Muscle layer of colon (tissue), 2 donors: ENCODE measurements around the gene ITPA.
A peak's percentile ranks its signal among the peaks of the same experiment; 100 is the strongest.
"Not testable (repeated sequence)": the region's sequence is repeated elsewhere in the genome, so short reads cannot be mapped to it uniquely, and the experiment has no call there.

Experiments
- H3K27ac ChIP-seq: one replicate; pipeline ENCODE4 v1.7.0; 2013; ENCODE audit warnings: low read depth, mild to moderate bottlenecking, low read length, moderate library complexity
- H3K27me3 ChIP-seq, 2 donors: one replicate each; pipeline ENCODE4 v1.7.0; 2013; ENCODE audit warnings: low read length in 2 of 2, mild to moderate bottlenecking in 2 of 2; ENCODE audit not compliant: insufficient read depth in 2 of 2, control insufficient read depth in 1 of 2
- H3K36me3 ChIP-seq: one replicate; pipeline ENCODE4 v1.7.0; 2013; ENCODE audit warnings: mild to moderate bottlenecking, low read length; ENCODE audit not compliant: insufficient read depth
- H3K4me1 ChIP-seq: one replicate; pipeline ENCODE4 v1.7.0; 2013; ENCODE audit warnings: mild to moderate bottlenecking, low read length; ENCODE audit not compliant: insufficient read depth
- H3K4me3 ChIP-seq, 2 donors: one replicate each; pipeline ENCODE4 v1.7.0; 2013; ENCODE audit warnings: low read length in 2 of 2, low read depth in 1 of 2, mild to moderate bottlenecking in 1 of 2, moderate library complexity in 1 of 2
- H3K9ac ChIP-seq: one replicate; pipeline ENCODE4 v1.7.0; 2013; ENCODE audit warnings: low read length
- H3K9me3 ChIP-seq: one replicate; pipeline ENCODE4 v1.7.0; 2013; ENCODE audit warnings: mild to moderate bottlenecking, low read length
- donor health status: abdominal sarcoma.
- donor health status: Adenocarcinoma of cecum.

ITPA gene

DNA sequence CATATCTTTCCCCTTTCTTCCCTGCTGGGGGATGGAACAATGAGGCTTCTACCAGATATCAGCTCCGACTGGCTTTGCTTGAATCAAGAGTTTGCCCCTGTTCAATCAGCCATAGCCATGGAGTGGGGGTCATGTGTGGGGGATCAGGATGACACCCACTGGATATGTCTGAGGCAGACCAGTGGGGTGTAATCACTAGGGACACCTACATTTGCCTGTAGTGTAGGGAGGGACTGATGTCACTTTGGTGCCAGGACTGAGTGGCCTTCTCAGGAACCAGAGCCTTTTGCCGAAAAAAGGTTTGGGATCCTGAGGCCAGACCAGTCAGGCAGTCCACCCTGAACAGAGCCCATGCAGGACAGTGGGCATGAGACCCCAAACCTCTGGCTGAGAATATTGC is 1.0 kb downstream of the ITPA start:
- H3K9me3 ChIP-seq: no peaks in the 10 kb centered on the region
- no peak overlapping the region for H3K27ac ChIP-seq
- peak overlapping the region; percentile 39 for H3K9ac ChIP-seq
- H3K36me3 ChIP-seq: peaks cover 6% of the 10 kb centered on the region
- peaks cover 15% of the 10 kb centered on the region for H3K4me1 ChIP-seq
- no peaks in the 10 kb centered on the region for H3K27me3 ChIP-seq
- H3K4me3 ChIP-seq: peak overlapping the region; percentile 76 to 95

DNA sequence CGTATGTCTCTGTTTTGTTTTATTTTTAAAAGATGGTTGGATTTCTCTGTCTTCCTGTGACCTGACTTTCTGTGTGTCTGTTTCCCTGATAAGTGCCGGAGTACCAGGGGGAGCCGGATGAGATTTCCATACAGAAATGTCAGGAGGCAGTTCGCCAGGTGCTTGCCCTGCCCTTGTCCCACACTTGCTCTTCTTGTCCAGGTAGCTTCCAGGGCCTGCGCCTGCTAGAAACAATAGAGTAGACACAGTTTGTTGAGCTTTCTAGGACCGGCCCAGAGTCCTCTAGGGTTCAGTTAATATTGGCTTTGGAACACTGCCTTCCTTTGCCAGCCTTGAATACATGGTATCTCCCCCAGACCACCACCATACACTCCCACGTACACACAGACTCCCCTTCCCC is 3.9 kb downstream of the ITPA start:
- H3K27ac ChIP-seq: no peak overlapping the region
- H3K36me3 ChIP-seq: peaks cover 6% of the 10 kb centered on the region
- peaks cover 15% of the 10 kb centered on the region for H3K4me1 ChIP-seq
- no peak overlapping the region for H3K9ac ChIP-seq
- no peak overlapping the region for H3K4me3 ChIP-seq
- no peaks in the 10 kb centered on the region for H3K9me3 ChIP-seq
- H3K27me3 ChIP-seq: no peaks in the 10 kb centered on the region

DNA sequence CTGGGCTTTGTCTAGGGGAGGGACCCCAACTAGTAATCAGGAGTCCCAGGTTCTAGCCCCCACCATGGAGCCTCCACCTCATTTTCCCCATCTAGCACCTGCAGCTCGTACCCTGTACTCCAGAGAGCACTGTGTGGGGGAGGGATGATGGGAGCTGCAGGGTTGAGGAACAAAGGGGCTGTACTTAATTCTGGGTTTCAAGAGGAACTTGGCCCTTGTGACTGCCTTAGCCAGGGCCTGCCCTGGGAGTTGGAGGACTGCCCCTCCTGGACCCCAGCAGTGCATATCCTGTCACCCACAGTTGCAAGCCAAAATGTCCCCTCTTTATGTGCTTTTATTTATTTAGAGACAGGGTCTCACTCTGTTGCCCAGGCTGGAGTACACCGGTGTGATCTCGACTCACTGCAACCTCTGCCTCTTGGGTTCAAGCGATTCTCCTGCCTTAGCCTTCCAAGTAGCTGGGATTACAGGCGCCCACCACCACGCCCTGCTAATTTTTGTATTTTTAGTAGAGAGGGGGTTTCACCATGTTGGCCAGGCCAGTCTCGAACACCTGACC is 6.1 kb downstream of the ITPA start:
- not testable (repeated sequence) for H3K4me1 ChIP-seq, H3K4me3 ChIP-seq, H3K9ac ChIP-seq, H3K9me3 ChIP-seq, H3K27ac ChIP-seq, H3K36me3 ChIP-seq, H3K27me3 ChIP-seq

DNA sequence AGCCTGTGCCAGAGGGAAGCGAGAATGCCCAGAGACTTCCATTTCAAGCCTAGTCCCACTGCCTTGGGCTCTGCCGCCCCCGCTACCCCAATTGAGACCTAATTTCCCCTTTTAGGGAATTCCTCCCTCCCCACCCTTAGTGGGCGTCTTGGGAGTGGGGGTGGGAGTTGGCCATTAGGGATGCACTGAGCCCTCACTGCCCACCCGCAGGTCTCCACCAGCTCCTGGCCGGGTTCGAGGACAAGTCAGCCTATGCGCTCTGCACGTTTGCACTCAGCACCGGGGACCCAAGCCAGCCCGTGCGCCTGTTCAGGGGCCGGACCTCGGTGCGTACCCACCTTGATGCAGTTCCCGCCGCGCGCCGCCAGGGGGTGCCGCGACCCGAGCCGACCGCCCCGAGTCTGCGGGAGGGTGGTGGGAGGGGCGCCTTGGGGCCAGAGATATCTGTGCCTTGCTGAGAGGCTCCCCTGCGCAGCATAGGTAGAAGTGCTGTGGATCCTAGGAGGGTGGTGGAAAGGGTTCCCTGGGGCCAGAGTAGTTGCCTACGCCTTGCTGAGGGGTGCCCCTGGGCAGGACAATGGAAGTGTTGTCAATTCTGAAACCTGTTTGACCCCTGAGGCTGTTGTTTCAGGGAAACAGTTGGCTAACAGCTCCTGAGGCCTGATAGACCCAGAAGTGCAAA is 9.2 kb downstream of the ITPA start:
- H3K27ac ChIP-seq: no peak overlapping the region
- no peaks in the 10 kb centered on the region for H3K4me1 ChIP-seq
- peaks cover 18% of the 10 kb centered on the region for H3K36me3 ChIP-seq
- H3K9me3 ChIP-seq: no peaks in the 10 kb centered on the region
- no peaks in the 10 kb centered on the region for H3K27me3 ChIP-seq
- no peak overlapping the region for H3K4me3 ChIP-seq
- no peak overlapping the region for H3K9ac ChIP-seq

DNA sequence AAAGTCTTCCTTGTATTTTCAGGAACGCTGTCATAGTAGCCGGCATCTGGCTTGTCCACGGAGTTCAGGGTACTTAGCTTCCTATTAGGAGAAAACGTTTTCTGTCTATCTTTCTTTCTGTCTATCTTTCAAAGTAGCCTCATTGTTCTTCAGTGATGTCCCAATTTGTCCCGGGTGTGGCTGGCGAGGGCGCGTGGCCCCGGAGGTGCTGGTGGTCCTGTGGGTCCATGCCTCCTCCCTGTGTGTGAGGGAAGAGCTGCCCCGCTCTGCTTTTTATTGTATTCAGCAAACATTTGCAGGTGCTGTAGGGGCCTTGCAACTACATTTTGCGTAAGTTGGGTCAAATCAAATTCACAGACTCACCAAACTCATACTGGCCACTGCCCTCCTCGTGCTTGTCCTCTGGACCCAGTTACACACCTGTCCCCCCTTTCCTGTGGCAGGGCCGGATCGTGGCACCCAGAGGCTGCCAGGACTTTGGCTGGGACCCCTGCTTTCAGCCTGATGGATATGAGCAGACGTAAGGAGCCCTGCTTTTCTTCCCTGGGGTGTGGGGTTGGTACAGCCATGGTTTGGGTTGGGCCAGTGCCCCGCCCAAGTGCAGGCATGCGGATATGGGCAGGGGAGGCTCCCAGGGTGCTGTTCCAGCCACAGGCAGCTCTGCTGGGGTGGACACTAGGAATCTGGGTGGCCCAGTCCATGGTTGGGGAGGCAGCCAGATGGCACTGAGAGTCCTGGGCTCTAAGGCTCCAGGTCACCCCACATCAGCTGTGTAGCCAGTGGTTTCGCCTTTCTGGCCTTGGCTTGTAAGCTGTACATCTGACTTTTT is 12.3 kb downstream of the ITPA start:
- Histone ChIP-seq H3K9me3 (no peaks in the 10 kb centered on the region), H3K27ac (no peak overlapping the region), H3K4me3 (no peak overlapping the region), H3K27me3 (no peaks in the 10 kb centered on the region), H3K36me3 (peaks cover 16% of the 10 kb centered on the region), H3K4me1 (no peaks in the 10 kb centered on the region), H3K9ac (no peak overlapping the region)

DNA sequence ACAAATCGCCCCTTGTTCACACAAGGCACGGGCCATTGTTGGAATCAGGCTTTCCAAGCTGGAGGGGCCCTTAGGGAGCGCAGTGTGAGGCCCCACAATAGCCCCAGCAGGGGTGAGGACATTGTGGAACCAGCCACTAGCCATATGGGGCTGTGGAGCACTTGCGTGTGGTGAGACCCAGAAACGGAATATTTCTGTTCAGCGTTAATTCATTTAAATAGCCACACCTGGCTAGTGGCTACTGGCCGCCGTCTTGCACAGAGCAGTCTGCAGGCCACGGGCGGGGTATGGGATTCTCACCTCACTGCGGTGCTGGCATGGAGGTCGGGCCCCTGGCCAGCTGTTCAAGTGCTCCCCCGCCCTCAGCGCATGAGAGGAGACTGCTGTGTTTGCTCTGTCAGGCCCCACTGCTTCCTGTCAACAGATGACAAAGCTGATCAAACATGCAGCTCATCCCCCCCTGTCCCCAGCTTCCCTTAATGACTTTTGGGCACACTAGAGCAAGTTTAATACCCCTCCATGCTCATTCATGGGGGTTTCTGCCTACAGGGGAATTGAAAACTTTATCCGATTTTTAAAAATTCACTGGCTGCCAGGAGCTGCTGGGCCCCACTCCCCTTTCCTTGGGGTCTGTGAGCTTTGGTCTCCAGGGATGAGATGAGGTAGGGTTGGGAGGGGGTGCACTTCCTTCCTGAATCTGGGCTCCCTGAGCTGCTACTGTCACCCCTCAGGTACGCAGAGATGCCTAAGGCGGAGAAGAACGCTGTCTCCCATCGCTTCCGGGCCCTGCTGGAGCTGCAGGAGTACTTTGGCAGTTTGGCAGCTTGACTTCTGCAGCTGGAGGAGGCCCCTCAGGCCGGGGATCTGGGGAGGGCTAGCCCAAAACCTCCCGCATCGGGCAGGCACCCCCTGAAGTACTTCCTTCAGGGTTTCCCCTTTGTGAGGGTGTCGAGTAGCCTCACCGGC is 13.6 kb downstream of the ITPA start:
- peaks cover 16% of the 10 kb centered on the region for H3K36me3 ChIP-seq

DNA sequence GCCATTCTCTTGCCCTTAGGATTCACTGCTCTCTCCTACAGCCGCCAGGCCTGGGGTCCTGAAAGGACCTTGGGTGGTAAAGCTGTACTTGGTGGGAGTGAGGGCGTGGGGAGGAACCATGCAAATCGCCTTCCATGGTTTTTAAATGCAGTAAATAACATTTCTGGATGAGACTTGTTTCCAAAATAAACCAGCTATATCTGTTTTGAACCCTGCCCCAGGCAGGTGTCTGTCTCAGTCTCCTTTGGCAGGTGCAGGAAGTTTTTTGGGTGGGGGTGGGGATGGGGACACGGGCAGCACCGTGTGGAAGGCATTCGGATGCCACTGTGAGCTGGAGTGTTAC is 14.3 kb downstream of the ITPA start:
- no peaks in the 10 kb centered on the region for H3K27me3 ChIP-seq
- H3K4me1 ChIP-seq: no peaks in the 10 kb centered on the region
- H3K9ac ChIP-seq: no peak overlapping the region
- H3K36me3 ChIP-seq: peaks cover 16% of the 10 kb centered on the region
- no peaks in the 10 kb centered on the region for H3K9me3 ChIP-seq
- H3K27ac ChIP-seq: no peak overlapping the region
- H3K4me3 ChIP-seq: no peak overlapping the region

More for the DNA sequence above, 13.6 kb downstream of the ITPA start:
- Histone ChIP-seq H3K27me3 (no peaks in the 10 kb centered on the region), H3K4me3 (no peak overlapping the region), H3K27ac (no peak overlapping the region), H3K9ac (no peak overlapping the region), H3K4me1 (no peaks in the 10 kb centered on the region), H3K9me3 (no peaks in the 10 kb centered on the region)

DNA sequence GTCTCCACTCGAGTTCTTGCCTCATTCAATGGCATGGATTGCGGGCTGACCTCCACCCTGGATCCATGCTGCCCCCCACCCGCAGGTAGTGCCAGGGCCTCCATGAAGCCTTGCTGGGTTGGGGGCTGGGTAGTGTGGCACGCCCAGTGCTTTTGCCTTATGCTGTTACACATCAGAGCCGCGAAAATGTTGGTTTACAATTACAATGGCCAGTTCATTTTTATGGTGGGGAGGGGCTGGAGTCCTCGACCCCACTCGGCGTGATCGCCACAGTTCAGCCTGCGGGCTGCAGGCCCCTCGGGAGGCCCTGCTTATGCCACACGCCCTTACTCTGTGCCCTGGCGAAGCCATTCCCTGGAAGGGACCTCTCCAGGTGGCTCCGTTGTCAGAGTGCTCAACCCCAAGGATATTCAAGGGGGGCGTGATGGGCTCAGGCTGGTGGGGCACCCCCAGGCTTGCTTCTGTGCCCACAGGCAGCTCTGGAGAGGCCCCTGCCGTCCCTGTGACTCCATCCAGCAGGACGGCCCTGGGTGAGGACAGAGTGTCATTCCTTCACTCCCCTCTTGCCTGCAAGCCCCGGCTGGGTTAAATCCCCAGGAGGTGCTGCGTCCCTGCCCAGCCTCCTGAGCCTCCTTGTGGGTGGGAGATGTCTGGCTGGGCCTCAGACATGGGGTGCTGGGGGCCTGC is 14.8 kb downstream of the ITPA start:
- H3K4me3 ChIP-seq: no peak overlapping the region
- H3K9me3 ChIP-seq: no peaks in the 10 kb centered on the region
- peaks cover 16% of the 10 kb centered on the region for H3K36me3 ChIP-seq
- H3K4me1 ChIP-seq: no peaks in the 10 kb centered on the region
- no peaks in the 10 kb centered on the region for H3K27me3 ChIP-seq
- H3K9ac ChIP-seq: no peak overlapping the region
- no peak overlapping the region for H3K27ac ChIP-seq

DNA sequence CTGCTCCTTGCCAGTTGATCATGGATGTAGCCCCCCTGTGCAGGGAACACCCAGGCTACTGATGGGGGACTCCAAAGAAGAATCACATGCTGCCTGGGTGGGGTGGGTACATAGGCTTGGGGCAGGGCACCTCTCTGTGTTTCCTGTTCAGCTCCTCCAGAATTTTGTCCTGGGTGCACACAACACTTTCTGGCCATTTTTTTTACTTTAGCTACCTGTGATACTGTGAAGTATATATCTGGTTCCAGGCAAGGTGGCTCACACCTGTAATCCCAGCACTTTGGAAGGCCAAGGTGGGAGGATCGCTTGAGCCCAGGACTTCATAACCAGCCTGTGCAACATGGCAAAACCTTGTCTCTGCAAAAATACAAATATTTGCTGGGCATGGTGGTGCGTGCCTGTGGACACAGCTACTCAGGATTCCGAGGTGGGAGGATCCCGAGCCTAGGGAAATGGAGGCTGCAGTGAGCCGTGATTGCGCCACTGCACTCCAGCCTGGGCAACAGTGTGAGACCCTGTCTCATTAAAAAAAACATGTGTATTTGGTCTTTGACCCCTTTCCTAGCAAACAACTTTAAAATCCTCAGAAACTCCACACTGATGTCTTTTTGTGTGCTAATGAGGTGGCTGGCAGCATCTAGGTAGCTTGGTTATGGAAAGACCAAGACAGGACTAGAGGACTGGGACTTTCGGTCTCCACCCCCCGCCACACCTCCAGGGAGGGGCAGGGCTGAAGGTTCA is 15.6 kb downstream of the ITPA start:
- no peak overlapping the region for H3K9ac ChIP-seq
- H3K4me3 ChIP-seq: no peak overlapping the region
- H3K4me1 ChIP-seq: no peaks in the 10 kb centered on the region
- no peak overlapping the region for H3K27ac ChIP-seq
- no peaks in the 10 kb centered on the region for H3K9me3 ChIP-seq
- no peaks in the 10 kb centered on the region for H3K27me3 ChIP-seq
- peaks cover 16% of the 10 kb centered on the region for H3K36me3 ChIP-seq

DNA sequence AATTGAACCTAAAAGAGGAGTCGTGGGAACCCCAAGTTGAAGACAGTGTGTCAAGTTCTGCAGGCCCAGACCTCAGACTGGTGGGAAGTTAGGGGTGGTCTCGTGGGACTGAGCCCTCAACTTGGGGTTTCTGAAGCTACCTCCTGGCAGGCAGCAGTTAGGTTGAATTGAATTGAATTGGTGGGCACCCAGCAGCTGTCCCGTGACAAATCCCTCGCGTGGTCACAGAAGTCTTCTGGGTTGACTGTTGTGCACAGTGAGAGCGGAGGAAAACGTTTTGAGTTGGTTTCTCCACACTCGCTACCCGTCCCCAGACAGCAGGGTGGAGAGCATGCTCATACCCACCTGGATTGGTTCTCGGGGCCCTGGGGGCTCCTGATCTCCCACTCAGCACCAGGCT is 16.8 kb downstream of the ITPA start:
- Histone ChIP-seq H3K36me3 (peaks cover 16% of the 10 kb centered on the region), H3K9ac (no peak overlapping the region), H3K27ac (no peak overlapping the region), H3K4me3 (no peak overlapping the region), H3K4me1 (no peaks in the 10 kb centered on the region), H3K9me3 (no peaks in the 10 kb centered on the region), H3K27me3 (no peaks in the 10 kb centered on the region)
